HG02678 (cell line): ENCODE results near the gene C1orf174.
"Not testable (repeated sequence)": the region's sequence is repeated elsewhere in the genome, so short reads cannot be mapped to it uniquely, and the experiment has no call there.

Source experiments
- ATAC-seq: cut with Tn5 transposase; IDR thresholded peaks from one replicate; pipeline ENCODE4 v1.9.1; 2021; ENCODE audit warnings: mild to moderate bottlenecking, moderate library complexity; ENCODE audit not compliant: unreplicated experiment

C1orf174 gene

GRCh38 chr1:3926956-3927355, 26.9 kb upstream of the C1orf174 start:
- no peak for ATAC-seq

DNA sequence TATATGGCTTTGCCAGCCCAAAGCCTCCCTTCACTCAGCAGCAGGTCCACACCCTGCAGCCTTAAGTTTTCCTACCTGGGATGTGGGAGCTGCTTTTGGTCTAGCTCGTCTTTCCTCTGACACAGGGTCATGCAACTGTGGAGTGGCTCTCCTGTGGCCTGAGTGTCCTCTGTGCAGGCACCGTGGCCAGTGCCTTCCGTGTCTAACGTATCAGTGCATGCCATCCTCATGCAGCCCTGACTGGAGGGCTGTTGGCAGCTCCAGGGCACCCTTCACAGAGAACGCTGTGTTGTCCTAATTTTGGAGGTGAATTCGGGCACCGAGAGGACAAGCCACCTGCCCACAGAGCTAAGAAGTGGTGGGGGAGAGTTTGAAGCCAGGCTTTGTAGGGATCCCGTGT, 25.7 kb upstream of the C1orf174 start:
- ATAC-seq, result no peak

DNA sequence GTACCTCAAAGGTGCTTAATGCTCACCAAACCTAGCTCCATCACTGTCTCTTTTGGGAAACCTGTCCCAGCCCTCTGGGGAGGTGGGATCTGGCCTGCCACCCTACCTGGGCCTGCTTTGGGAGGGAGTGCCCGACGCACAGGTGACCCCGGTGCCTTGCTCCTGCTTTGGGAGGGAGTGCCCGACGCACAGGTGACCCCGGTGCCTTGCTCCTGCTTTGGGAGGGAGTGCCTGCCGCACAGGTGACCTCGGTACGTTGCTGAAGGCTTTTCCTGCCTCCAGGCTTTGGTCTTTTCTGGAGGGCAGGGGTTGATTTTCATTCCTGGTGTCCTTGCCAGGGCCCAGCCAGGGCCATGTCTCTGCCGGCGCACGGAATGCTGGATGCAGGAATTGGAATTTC, 25.2 kb upstream of the C1orf174 start:
- ATAC-seq, result no peak

DNA sequence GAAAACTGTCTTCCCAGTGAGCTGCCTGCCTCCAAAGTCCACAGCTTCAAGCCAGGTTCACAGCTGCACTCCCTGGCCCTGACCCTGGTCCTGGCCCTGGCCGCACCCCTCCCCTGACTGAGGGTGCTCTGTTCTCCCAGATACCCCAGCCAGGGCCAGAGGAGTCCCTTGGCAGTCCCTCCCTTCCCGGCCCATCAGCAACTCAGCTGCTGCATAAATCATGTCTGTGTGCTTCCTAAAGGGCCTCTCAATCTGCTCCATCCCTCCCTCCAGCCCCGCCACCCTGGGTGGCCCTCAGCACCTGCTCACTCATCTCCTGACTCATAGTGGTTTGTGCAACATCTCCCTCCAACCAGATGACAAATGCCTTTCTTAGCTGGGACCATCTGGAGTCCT, 24.8 kb upstream of the C1orf174 start:
- no peak for ATAC-seq

DNA sequence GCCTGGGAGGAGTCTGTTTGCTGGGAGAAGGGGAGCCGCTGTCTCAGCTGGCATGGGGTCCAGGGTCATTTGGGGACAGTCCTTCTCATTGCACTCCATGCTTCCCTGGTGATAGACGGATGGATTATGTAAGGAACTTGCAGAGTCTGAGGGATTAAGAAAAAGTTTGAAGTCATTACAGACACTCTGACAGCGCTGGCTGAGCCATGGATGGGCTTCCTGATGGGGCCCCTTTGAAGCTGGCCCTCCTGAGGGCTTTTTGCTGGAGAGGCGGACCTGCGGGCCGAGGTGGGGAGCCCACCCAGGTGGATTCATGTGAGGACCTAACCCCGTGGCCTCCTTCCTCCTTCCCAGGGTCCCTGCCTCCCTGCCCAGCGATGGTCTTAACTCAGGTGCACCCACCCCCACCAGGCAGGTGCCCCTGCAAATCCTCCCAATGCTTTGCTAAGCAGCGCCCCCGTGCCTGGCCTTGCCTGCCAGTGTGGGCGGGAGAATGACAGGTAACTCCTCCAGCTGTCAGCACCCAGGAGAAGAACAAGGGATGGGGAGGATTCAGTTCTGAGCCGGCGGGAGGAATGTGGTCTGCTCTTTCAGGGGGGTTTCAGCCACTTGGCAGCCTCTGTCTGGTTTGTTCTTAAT, 24.2 kb upstream of the C1orf174 start:
- no peak for ATAC-seq

GRCh38 chr1:3923378-3924185, 23.5 kb upstream of the C1orf174 start:
- no peak for ATAC-seq

DNA sequence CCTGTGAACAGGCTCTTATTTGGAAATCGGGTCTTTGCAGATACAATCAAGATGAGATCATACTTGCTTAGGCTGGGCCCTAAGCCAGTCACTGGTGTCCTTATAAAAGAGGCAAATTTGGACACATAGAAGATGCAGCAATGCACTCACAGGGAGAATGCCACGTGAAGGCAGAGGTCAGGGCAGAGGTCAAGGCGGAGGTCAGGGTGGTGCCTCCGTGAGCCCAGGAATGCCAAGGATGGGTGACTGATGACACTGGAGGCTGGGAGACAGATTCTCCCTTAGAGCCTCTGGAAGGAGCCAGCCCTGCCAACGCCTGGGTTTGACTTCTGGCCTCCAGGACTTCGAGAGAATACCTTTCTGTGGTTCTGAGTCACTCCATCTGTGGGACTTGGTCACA, 22.8 kb upstream of the C1orf174 start:
- no peak for ATAC-seq

DNA sequence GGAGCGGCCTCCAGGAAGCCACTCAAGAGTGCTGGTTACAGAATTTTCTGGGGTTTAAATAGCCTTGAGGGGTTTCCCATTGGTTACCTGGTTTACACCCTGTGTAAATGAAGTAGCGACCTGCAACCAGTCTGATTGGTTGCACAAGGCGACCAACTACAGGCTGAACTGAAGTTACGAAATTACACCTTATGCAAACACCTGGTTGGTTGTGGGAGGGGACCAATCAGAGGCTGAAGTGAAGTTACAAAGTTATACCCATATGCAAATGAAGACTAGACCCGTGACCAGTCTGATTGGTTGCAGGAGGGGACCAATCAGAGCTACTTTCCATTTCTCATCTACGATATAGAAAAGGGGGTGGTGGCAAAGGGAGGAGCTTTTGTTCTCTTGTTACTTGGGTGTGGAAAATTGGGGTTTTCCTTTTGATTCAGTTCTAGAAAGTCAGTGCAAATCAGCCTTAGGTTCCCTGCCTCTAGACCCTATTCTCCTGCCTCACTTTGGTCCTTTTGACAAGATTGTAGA, 22.2 kb upstream of the C1orf174 start:
- no peak for ATAC-seq

DNA sequence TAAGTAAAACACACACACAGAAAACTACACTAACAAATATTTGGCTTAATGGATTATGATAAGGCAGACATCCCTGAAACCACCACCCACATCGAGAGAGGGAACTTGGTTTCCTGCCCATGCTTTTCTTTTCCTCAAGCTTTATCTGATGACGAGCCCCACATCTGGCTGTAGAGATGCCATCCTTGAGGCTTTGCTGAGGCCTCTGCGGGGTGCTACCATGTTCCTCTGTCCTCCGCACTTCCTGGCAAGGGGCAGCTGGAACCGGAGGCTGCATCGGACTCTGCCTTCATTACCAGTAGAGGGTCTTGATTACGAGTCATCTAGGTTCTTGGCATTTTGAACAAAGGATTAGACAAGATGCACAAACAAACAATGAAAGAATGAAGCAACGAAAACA, 21.7 kb upstream of the C1orf174 start:
- ATAC-seq, result no peak

- ATAC-seq, result no peak
Measured at GRCh38 chr1:3919706-3920105, 19.6 kb upstream of the C1orf174 start.

DNA sequence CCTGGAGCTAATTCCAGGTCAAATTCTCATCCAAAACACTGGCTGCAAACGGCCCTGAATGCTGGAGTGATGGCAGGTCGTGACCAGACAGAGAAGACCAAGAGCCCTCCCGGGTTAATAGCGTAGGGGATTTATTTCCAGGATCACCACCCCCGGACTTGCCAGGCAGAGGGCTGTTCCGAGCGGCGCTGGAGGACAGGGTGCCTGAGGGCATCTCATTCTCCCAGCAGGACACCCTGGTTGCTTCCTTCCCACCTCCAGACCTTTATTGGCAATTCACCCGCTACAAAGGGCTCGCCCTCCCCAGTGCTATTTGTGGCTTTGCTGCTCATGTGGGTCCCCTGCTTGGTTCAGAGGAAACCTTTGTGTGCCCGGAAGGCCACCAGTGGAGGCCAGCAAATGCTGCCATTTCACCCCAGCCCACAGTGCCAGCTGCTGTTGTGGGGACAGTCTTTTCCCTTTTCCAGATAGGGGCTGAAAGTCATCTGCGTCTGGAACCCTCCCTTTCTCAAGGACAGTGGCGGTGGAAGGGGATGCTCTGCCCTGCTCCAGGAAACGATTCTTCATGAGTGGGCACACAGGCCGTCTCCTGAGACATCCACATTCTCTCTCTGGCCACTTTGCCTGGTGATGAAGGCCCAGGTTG, 19.0 kb upstream of the C1orf174 start:
- ATAC-seq, result no peak

DNA sequence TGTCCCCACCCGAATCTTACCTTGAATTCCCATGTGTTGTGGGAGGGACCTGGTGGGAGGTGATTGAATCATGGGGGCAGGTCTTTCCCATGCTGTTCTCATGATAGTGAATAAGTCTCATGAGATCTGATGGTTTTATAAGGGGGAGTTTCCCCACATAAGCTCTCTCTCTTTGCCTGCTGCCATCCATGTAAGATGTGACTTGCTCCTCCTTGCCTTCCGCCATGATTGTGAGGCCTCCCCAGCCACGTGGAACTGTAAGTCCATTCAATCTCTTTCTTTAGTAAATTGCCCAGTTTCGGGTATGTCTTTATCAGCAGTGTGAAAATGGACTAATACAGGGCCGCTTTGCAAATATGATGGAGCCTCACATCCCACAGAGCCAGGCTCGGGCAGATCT, 18.3 kb upstream of the C1orf174 start:
- not testable (repeated sequence) for ATAC-seq

GRCh38 chr1:3917761-3918160, 17.7 kb upstream of the C1orf174 start:
- no peak for ATAC-seq

- no peak for ATAC-seq
Measured at GRCh38 chr1:3915551-3916121, 15.6 kb upstream of the C1orf174 start.

GRCh38 chr1:3914911-3915310, 14.8 kb upstream of the C1orf174 start:
- no peak for ATAC-seq

DNA sequence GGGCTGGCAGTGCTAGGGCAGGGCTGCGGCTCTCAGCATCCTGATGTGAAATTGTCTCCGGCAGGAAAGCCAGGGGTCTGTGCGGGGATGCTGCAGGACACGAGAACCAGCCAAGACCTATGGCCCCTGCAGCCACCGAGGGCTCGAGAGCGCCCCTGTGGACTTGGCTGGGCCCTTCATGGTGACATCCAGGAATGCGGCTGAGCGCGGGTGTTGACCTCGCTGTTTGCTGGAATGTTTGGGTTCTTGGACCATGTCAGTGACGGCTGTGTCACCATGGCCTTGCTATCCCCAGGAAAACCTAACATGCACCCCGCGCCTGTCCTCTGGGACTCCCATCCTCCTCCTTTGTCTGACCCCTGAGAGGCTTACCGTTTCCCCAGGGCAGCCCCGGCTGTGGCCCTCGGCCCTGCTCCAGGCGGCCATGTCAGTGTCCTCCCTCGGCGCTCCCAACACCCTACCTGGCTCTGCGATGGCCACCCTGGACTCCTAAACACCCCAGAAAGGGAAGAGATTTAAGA, 14.3 kb upstream of the C1orf174 start:
- ATAC-seq, result no peak

DNA sequence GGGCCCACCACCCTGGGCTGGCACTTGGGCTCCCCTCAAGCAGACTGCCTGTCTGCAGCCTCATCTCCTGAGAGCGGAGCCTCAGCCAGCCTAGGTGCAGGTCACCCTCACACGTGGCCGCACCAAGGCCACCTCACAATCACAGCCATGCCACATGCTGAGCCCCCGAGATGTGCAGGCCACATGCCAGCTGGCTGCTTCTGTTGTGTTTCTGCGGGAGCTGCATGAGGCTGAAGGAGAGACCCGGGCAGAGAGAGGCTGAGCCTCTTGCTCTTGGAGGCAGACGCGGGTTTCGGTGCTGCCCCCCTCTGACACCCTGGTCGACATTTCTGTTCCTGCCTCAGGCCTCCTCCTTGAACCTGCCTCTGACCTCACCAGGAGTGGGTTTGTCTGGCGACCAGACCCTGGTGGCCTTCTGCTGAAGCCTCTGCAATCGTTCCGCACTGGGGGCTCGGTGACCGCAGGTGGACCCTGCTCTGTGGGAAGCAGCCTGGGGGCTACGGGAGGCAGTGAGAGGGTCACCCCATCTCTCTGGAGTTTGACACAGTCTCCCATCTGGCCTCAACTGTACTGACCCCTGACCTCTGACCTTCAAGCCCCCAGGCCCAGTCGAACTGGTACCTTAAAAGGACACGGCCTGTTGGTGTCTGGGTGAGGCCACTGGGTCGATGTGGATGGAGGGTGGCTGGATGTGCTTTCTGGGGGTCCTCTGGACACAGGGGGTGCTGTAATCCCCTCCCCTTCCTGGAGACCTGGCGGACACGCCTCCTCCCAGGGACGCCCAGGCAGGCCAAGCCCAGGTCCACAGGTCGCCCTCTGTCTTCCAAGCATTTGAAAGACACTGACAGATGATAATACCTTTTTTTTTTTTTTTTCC, 13.0 kb upstream of the C1orf174 start:
- no peak for ATAC-seq

DNA sequence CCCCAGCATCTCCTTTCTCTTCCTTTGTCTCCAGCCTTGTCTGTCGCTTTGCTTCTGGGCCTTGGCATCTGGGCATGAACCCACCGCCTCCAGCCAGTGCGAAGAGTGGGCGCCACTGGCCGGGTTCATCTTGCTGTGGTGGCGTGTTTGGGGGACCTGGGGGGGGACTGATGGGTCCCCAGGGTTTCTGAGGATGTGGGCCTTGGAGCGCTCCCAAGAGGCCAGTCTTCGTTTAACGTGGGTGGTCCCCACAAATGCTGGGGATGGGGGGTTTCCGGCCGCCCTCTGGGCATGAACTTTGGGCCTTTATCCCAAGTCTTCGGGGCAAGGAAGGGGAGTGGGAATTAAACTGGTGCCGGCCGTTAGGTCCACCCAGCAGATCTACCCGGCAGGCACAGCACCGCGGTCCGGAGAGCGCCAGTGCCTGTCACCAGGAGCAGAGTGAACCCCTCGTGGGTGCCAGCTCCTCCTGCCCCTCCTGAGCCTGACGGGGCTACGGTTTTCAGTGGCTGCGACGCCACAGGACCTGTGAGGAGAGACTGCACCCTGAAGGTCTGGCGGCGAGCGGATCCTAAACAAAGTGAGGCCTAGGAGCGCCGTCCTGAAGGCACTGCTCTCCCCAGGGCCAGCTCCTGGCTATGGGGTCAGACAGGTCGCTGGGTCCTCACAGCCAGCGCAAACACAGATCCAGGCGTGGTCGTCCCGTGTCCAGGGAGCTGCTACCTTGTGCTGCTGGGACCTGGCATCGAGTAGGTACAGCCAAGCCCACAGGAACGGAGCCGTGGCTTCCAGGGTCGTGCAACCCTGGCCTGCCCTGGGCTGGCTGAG, 12.1 kb upstream of the C1orf174 start:
- ATAC-seq, result no peak
